Spinal cord (tissue), 10 donors: Measurements from ENCODE around the gene CUL7. TPM values are rescaled to one million over a fixed set of nuclear protein-coding genes. Genes with fewer than 3 reads are reported as not detected.

Source experiments
- DNase-seq, 6 donors: peaks; one replicate each; pipeline versions ENCODE4 v3.0.0 to v3.0.0-alpha.2; 2013 to 2015; ENCODE audit warnings: low spot score in 6 of 6, low read depth in 4 of 6
- H3K27ac ChIP-seq: one replicate; pipeline ENCODE4 v1.5.1; 2013; ENCODE audit warnings: low read depth, low read length, control low read depth
- H3K27me3 ChIP-seq: one replicate; pipeline ENCODE4 v1.6.1; 2013; ENCODE audit warnings: low read length; ENCODE audit not compliant: control insufficient read depth, insufficient read depth
- H3K36me3 ChIP-seq: one replicate; pipeline ENCODE4 v1.6.1; 2013; ENCODE audit warnings: low read length; ENCODE audit not compliant: control insufficient read depth, insufficient read depth
- H3K4me1 ChIP-seq: one replicate; pipeline ENCODE4 v1.6.1; 2013; ENCODE audit warnings: low read length; ENCODE audit not compliant: control insufficient read depth, insufficient read depth
- H3K4me3 ChIP-seq: one replicate; pipeline ENCODE4 v1.5.1; 2013; ENCODE audit warnings: low read depth, low read length, control low read depth
- H3K9me3 ChIP-seq: one replicate; pipeline ENCODE4 v1.6.1; 2013; ENCODE audit warnings: low read length; ENCODE audit not compliant: control insufficient read depth, insufficient read depth
- WGBS: methylation state at CpG from one replicate; pipeline ENCODE4 v1.1.5; 2013; ENCODE audit warnings: missing lambda C conversion rate; ENCODE audit not compliant: insufficient coverage; 5-methylcytosine and 5-hydroxymethylcytosine counted together
- polyA plus RNA-seq, 2 donors: library from polyadenylated mRNA; unstranded; fragments of 120-200 nt; gene quantifications; one replicate each; pipeline ENCODE4 v1.2.1, GENCODE V29; 2013; ENCODE audit not compliant: insufficient read length in 2 of 2
- total RNA-seq, 2 donors: library from RNA; depleted of rRNA in 1 of 2; stranded (reverse); fragments of 120-200 nt in 1 of 2; fragments of >200 nt in 1 of 2; gene quantifications; one replicate each; pipeline versions ENCODE4 v1.2.3 to v1.2.4, GENCODE V29; 2013 to 2014
- donor health status: healthy.

Gene CUL7
- total and polyA plus RNA-seq, 4 donors: 15.2 to 36.1 (median 22.7) TPM

DNA sequence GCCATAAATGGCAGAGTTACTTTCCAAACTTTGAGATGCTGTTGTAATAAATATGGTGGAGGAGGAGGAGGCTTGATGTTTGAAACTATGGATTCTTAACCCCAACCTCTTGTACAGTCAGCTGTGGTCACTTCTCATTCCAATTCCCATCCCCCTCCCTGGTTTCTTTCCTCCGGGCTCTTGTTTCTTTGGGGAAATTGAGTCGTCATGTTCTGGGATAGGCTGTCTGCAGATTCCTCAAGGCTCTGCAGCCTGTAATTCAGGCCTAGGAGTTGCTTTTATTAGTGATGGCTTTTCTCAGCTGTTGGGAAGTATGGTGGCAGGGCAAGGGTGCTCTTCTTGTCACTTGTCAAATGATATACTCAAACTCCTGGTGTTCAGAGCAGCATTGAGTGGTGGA lies 25.0 kb upstream of the CUL7 start:
- Histone ChIP-seq H3K4me3 (no peak overlapping the region), H3K9me3 (no peaks in the 10 kb centered on the region), H3K27me3 (no peaks in the 10 kb centered on the region), H3K27ac (peak overlapping the region; percentile 37), H3K36me3 (peaks cover 16% of the 10 kb centered on the region), H3K4me1 (peaks cover 44% of the 10 kb centered on the region)
- DNase-seq: no peak
- no CpG with 5 or more reads among the region's 2 CpGs for WGBS

DNA sequence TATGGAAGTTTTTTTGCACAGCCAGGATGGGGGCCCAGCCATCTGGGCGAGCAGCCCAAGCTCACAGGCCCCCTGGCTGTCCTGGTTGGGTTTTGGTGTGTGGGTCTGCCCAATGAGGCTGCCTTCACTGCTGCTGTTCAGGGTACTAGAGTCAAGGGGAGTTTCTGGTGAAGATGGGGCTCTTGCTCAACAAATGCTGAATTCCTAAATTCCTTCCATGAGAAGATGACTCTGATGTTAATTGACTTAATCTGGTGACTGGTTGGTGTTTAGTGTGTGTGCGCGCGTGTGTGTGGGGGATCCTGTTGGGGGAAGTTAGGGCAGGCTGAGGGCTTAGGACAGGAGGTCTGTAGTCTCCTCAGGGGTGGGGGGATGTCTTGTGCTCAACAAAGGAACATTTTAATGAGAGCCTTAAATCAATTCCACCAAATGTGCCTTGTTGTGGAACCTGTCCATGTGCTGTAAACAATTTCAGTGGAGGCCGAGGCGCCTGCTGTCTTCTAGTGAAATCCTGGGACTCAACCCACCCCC lies 24.4 kb upstream of the CUL7 start:
- Histone ChIP-seq H3K27me3 (no peaks in the 10 kb centered on the region), H3K36me3 (peaks cover 22% of the 10 kb centered on the region), H3K4me1 (peaks cover 38% of the 10 kb centered on the region), H3K9me3 (no peaks in the 10 kb centered on the region), H3K27ac (peak overlapping the region; percentile 83), H3K4me3 (peak overlapping the region; percentile 91)
- WGBS: 66% methylated on average over 5 of the region's 6 CpGs
- no peak for DNase-seq

GRCh38 chr6:43077333-43077809 lies 23.7 kb upstream of the CUL7 start:
- peaks cover 35% of the 10 kb centered on the region for H3K4me1 ChIP-seq
- H3K36me3 ChIP-seq: peaks cover 26% of the 10 kb centered on the region
- no peak for DNase-seq
- no peaks in the 10 kb centered on the region for H3K9me3 ChIP-seq
- peak overlapping the region; percentile 91 for H3K4me3 ChIP-seq
- peak overlapping the region; percentile 83 for H3K27ac ChIP-seq
- 15% methylated on average over 3 of the region's 8 CpGs for WGBS
- no peaks in the 10 kb centered on the region for H3K27me3 ChIP-seq

DNA sequence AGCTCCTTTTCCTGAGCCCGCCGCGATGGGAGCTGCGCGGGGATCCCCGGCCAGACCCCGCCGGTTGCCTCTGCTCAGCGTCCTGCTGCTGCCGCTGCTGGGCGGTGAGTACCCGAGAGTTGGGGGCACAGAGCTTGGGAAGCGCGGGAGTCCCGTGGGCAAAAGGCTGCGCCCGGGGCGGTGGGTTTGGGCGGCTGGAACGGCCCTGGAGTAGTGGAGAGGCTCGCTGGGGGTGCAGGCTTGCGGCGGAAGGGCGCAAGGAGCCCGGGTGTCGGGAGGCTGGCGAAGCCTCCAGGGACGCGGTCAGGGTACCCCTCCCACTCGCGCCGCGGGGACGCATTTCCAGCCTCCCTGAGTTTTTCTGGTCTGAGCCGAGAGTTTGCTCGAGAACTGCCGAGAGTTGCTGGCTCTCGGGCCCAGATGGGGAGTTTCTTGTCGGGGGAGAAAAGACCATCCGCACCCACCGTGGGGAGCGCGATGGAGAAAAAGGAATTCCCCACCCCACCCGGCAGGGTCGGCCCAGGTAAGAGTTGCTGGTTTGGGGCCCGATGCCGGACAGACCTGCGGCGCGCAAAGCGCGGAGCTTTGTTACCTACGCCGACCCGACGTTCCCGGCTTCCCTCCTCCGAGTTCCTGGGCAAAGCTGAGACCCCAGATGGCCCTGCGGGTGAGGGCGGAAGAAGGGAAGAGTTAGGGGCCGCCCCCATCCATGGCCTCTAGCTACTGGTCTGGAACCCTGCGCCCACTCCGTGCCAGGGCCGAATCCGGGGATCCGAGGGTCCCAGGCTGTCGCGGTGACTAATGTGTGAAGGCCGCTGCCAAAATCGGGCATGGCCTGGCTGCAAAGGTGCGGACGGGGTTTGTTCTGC lies 23.0 kb upstream of the CUL7 start:
- under 1% methylated on average over 67 of the region's 72 CpGs for WGBS
- peak in 3 of 6 donors; percentile 46 to 79 (median 70) for DNase-seq

DNA sequence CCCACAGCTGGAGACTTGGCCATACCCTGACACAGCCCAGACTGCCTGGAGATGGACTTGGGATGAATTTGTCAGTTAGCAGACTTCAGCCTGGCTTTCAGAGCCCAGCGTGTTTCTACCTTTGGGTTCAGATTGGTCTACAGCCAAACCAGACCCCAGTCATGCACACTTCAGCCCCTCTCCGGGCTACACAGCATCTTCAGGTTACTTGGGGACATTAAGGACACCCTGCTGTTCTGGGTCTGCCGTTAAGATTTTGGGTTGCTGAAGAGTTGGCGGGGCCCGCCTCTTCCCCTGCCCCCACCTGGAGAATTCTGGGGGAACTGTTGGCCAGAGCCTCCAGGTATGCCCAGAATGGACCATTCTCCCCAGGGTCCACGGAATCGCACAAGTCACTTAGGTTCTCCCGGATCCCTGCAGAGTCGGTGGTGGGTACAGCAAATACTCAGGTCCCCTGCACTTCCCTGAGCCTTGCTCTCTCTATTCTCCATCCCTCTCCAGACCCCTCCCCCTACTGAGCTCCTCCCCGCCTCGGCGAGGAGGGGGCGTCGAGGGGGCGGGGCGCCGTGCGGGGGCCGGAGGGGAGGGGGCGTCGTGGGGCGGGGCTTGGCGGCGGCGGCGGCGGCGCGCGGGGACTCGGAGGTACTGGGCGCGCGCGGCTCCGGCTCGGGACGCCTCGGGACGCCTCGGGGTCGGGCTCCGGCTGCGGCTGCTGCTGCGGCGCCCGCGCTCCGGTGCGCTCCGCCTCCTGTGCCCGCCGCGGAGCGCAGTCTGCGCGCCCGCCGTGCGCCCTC lies 22.2 kb upstream of the CUL7 start, which contains the start of gene PTK7:
PTK7 (plus strand) TSS at position 645 of the 794 bp plus-strand sequence. CDS start 175 bp downstream, outside the sequence.
- H3K36me3 ChIP-seq: peaks cover 40% of the 10 kb centered on the region
- peak within 1 kb of the TSS; percentile 91 for H3K4me3 ChIP-seq
- WGBS: 3% methylated on average over 45 of the region's 60 CpGs
- peak; percentile 59 to 96 (median 80) for DNase-seq
- peaks cover 32% of the 10 kb centered on the region for H3K4me1 ChIP-seq
- H3K27me3 ChIP-seq: no peaks in the 10 kb centered on the region
- peak within 1 kb of the TSS; percentile 83 for H3K27ac ChIP-seq
- no peaks in the 10 kb centered on the region for H3K9me3 ChIP-seq

More for the DNA sequence above, 23.0 kb upstream of the CUL7 start:
- Histone ChIP-seq H3K27me3 (no peaks in the 10 kb centered on the region), H3K36me3 (peaks cover 32% of the 10 kb centered on the region), H3K27ac (peak overlapping the region; percentile 83), H3K9me3 (no peaks in the 10 kb centered on the region), H3K4me3 (peak overlapping the region; percentile 91), H3K4me1 (peaks cover 30% of the 10 kb centered on the region)

DNA sequence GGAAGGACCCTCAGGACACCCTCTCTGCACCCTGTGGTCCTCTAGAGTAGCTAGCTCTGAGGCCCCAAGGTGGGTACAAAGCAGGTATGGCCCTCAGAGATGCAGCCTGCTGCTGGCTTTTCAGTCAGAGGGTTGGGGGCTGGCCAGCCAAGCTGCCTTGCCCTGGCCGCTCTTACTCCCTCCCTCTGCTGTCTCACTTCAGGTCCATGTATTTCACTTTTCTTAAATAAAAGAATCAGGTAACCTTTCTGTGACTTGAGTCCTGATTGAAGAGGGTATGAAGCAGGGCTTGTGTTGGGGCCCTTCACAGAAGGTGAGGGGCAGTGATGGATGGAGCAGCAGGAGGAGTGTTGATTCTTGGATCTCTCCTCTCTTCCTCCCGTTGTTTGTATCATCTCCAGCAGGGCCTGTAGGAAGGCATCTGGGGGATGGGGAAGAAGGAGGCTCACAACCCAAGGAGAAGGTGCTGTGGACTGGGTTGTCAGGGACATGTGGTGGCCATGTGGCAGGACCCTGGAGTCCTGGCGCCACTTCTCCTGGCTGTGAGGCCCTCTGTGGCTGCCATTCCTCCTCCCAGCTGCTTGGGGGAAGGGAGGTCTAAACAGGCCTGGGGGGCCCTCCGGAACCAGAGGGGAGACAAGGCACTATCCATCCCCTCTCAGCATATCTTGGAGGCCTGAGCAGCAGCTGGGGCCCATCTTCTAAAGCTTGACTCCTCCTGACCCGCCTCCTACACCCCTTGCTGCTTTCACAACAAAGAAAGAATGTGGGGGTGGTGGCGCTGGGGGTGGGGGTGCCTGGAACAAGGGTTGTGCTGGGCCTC lies 21.4 kb upstream of the CUL7 start:
- Histone ChIP-seq H3K4me1 (peaks cover 32% of the 10 kb centered on the region), H3K27ac (peak overlapping the region; percentile 76), H3K4me3 (no peak overlapping the region), H3K27me3 (no peaks in the 10 kb centered on the region), H3K9me3 (no peaks in the 10 kb centered on the region), H3K36me3 (peaks cover 48% of the 10 kb centered on the region)
- no CpG with 5 or more reads among the region's 6 CpGs for WGBS
- DNase-seq: peak in 1 of 6 donors; percentile 79

- peak in 2 of 6 donors; percentile 68 to 76 for DNase-seq
- Histone ChIP-seq H3K27me3 (no peaks in the 10 kb centered on the region), H3K9me3 (no peaks in the 10 kb centered on the region), H3K4me3 (no peak overlapping the region), H3K4me1 (peaks cover 4% of the 10 kb centered on the region), H3K27ac (peak overlapping the region; percentile 11), H3K36me3 (peaks cover 78% of the 10 kb centered on the region)
- 65% methylated on average over 5 of the region's 6 CpGs for WGBS
Measured at GRCh38 chr6:43070028-43070632, 16.5 kb upstream of the CUL7 start.

DNA sequence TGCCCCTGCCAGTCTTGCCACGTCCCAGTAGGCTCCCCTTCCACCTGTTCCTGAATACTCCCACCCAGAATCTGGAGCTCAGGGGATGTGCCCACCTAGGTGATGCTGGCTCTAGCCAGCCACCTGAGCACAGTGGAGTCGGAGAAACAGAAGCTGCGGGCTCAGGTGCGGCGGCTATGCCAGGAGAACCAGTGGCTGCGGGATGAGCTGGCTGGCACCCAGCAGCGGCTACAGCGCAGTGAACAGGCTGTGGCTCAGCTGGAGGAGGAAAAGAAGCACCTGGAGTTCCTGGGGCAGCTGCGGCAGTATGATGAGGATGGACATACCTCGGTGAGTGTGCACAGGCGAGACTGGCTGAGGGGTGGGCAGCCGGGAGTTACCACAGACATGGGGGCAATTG lies 9.2 kb upstream of the CUL7 start:
- Histone ChIP-seq H3K27me3 (no peaks in the 10 kb centered on the region), H3K36me3 (peaks cover 57% of the 10 kb centered on the region), H3K27ac (no peak overlapping the region), H3K9me3 (no peaks in the 10 kb centered on the region), H3K4me3 (no peak overlapping the region), H3K4me1 (peaks cover 12% of the 10 kb centered on the region)
- WGBS: 96% methylated on average over 8 of the region's 12 CpGs
- DNase-seq: no peak
